CD4-positive, alpha-beta T cell treated with Interleukin-4 for 4 hours (primary cell): ENCODE results near the gene DPM2.

Source experiments
- DNase-seq: peaks from one replicate; pipeline ENCODE4 v3.0.0-alpha.2; 2020

DPM2 gene

DNA sequence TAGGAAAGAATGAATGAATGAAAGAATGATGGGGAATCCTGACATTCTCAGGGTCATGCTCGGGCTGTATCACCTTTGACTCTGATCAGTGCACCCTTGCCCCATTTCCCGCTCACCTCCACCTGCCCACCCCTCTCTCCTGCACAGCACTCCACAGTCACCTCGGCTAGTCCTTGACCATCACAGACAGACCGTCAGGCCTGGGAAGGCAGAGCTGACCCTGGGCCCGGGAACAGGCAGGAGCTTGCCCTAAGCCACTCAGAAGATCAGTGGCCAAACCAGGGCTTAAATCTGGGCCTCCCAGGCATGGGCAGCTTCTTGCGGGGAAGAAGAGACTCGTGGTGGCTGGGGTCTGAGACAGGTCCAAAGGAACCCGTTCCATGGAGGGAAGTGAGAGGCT, 41.8 kb downstream of the DPM2 start:
- no peak for DNase-seq

DNA sequence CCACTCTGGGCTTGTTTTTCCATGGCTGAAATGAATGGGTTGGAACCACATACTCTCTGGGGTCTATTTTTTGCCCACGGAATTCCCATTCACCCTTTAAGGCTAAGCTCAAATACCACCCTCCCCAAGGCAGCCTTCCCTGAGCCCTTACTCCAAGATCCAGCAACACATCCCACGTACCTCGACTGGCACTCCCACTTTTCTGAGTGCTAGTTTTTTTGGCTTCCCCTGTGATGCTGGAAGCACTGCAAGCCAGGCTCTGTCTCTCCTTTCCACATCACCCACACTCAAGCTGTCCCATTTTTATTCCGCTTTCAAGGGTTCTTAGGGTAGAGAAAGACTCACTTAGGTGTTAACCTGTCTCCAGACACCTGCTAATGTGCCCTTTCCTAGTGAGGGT, 44.3 kb downstream of the DPM2 start:
- DNase-seq, result no peak

DNA sequence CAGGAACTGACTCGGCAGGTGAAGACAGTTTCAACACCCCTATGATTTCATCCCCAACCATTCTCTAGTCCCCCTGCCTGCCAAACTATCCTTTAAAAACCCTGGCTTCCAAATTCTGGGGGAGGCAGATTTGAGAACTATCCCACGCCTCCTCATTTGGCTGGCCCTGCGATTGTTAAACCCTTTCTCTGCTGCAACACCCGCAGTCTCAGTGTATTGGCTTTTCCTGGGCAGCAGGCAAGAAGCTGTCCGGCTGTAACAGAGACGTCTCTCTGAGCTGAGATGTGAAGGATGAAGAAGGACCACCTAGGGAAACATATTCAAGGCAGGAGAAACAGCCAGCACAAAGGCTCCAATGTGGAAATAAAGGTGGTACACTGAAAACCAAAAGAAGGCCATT, 44.8 kb downstream of the DPM2 start:
- no peak for DNase-seq

GRCh38 chr9:127890053-127890452, 47.6 kb downstream of the DPM2 start:
- no peak for DNase-seq

DNA sequence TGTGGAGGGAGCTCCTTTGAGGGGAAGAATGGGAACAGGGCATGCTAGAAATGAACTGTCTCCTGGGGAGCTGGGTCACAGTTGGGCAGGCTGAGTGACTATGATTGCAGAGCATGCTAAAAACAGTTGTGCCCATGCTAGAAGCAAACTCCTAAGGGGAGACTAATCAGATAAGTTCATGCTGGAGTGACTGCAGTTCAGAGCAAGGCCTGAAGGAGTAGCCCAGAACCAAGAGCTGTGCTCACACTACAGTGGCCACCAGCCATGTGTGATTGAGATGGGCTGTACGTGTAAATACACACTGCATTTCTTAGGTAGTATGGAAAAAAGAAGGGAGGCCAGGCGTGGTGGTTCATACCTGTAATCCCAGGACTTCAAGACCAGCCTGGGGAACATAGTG, 49.9 kb downstream of the DPM2 start:
- DNase-seq, result no peak

- DNase-seq, result no peak
Measured at GRCh38 chr9:127886401-127886972, 51.2 kb downstream of the DPM2 start.

DNA sequence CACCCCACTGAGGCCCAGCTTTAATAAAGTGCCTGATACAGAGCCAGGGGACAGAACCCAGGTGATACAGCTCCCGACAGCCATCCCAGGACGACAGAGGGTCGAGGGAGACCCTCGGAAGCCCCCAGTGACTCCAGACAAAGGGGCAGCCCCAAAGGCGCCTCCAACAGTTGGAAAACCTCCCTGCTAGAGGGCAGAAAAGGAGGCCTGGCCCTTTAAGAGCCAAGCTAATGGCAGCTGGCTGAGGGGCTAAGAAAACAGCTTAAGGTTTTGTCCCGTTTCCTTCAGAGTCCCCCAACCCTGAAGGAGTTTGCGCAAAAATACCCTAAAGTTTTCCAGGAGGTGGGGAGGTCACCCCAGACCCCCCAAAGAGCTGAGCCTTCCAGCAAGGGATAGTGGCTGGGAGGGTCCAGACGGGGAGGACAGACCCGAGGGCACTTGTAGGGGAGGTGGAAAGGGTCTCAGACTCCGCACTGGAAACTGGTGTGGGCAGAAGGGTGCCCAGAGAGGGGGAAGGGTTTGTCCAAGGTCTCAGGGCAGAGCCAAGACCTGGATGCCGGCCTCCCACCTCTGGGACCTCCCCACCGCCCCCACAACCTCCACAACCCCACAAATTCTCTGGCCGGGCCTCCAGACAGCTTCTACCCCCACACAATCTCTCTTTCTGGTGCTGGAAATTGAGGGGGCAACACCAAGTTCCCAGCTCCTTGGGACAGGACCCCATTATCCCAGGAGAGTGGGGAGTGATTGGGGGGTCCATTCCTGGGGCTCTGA, 52.0 kb downstream of the DPM2 start:
- DNase-seq, result no peak
